A549 (cell line): ENCODE results near the gene C1orf141.

Source experiments
- EP300 ChIP-seq, 2 experiments: fragments of >200 bp; sonication (Bioruptor Twin); formaldehyde crosslinking; IDR thresholded peaks; 2 replicates in 1 of 2; 3 replicates in 1 of 2; pipeline ENCODE4 v1.6.1; 2016 to 2017
- ESRRA ChIP-seq: fragments of 150-350 bp; IDR thresholded peaks from 2 replicates; pipeline ENCODE4 v1.6.1; 2014; ENCODE audit warnings: mild to moderate bottlenecking, low read length, borderline replicate concordance
- HOXB5 ChIP-seq: fragments of 250-450 bp; sonication (Bioruptor Pico); IDR thresholded peaks from 2 replicates; pipeline ENCODE4 v1.5.0; 2020; ENCODE audit warnings: mild to moderate bottlenecking, moderate library complexity
- JUNB ChIP-seq: fragments of >200 bp; sonication (Bioruptor Twin); formaldehyde crosslinking; IDR thresholded peaks from 2 replicates; pipeline ENCODE4 v1.6.1; 2016
- MAX ChIP-seq: IDR thresholded peaks from 2 replicates; pipeline ENCODE4 v1.6.1; 2012
- NFE2L2 ChIP-seq: fragments of 150-350 bp; conservative IDR thresholded peaks from 2 replicates; pipeline ENCODE4 v1.6.1; 2014; ENCODE audit warnings: low read length
- PBX3 ChIP-seq: IDR thresholded peaks from 2 replicates; pipeline ENCODE4 v1.6.1; 2012
- PHF8 ChIP-seq: fragments of 200-600 bp; sonication (generic); IDR thresholded peaks from 2 replicates; pipeline ENCODE4 v1.6.1; 2016; ENCODE audit warnings: low read depth, mild to moderate bottlenecking, antibody characterized with exemption, moderate library complexity, borderline replicate concordance
- POLR2A ChIP-seq: IDR thresholded peaks from 2 replicates; pipeline ENCODE4 v1.6.1; 2012; ENCODE audit warnings: mild to moderate bottlenecking, low read length
- RAD21 ChIP-seq, 2 experiments: fragments of >200 bp in 1 of 2; sonication (Bioruptor Twin) in 1 of 2; formaldehyde crosslinking in 1 of 2; IDR thresholded peaks in 1 of 2; conservative IDR thresholded peaks in 1 of 2; 2 replicates in 1 of 2; 3 replicates in 1 of 2; pipeline ENCODE4 v1.6.1; 2012 to 2018; ENCODE audit warnings: inconsistent platforms in 1 of 2
- RCOR1 ChIP-seq: fragments of 150-350 bp; IDR thresholded peaks from 2 replicates; pipeline ENCODE4 v1.6.1; 2014; ENCODE audit warnings: antibody characterized with exemption, low read length, low read depth
- SREBF2 ChIP-seq: fragments of 450-650 bp; IDR thresholded peaks from 2 replicates; pipeline ENCODE4 v1.6.1; 2014; ENCODE audit warnings: mild to moderate bottlenecking, moderate library complexity
- ZC3H11A ChIP-seq: fragments of 450-650 bp; IDR thresholded peaks from 2 replicates; pipeline ENCODE4 v1.6.1; 2014; ENCODE audit warnings: antibody characterized with exemption, mild to moderate bottlenecking
- TF ChIP-seq, protein P1 (sequence below): fragments of >200 bp; sonication (Bioruptor Twin); formaldehyde crosslinking; IDR thresholded peaks from 3 replicates; pipeline ENCODE4 v1.5.1; 2016

DNA sequence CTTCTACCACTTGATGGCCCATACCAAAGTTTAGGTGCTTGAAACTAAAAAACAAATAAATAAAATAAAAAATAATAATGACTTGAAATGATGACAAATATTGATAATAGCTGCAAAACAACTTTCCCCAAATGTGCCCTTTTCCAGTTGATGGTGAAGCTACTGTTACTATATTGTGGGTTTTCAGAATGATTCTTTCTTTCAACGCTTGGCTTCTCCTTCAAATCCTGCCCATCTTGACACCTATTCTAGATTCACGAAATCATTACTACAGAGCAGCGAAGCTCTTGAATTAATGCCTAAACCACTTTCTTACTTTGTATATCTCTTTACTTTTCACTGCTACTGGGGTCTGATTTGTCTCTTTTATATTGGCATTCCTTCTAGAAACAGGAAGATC is 9.2 kb upstream of the C1orf141 start:
- TF ChIP-seq PHF8 (no peak), PBX3 (no peak), RCOR1 (no peak), SREBF2 (no peak), POLR2A (no peak), HOXB5 (CRISPR knock-in tag) (no peak), ZC3H11A (no peak), EP300 (IDR thresholded peaks at IDR 0.05) (no peak), ESRRA (no peak), RAD21 (conservative IDR thresholded peaks at IDR 0.05 in 1 of 2, IDR thresholded peaks at IDR 0.05 in 1 of 2) (no peak), JUNB (no peak), NFE2L2 (no peak), MAX (no peak)
- TF ChIP-seq, protein P1, sequence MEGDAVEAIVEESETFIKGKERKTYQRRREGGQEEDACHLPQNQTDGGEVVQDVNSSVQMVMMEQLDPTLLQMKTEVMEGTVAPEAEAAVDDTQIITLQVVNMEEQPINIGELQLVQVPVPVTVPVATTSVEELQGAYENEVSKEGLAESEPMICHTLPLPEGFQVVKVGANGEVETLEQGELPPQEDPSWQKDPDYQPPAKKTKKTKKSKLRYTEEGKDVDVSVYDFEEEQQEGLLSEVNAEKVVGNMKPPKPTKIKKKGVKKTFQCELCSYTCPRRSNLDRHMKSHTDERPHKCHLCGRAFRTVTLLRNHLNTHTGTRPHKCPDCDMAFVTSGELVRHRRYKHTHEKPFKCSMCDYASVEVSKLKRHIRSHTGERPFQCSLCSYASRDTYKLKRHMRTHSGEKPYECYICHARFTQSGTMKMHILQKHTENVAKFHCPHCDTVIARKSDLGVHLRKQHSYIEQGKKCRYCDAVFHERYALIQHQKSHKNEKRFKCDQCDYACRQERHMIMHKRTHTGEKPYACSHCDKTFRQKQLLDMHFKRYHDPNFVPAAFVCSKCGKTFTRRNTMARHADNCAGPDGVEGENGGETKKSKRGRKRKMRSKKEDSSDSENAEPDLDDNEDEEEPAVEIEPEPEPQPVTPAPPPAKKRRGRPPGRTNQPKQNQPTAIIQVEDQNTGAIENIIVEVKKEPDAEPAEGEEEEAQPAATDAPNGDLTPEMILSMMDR = no peak
